Psoas muscle (tissue), 8 donors: ENCODE results near the gene STX12. TPM values are rescaled to one million over a fixed set of nuclear protein-coding genes. Genes with fewer than 3 reads are reported as not detected.

Source experiments
- ATAC-seq, 4 donors: fragments of 200-7000 bp; cut with Tn5 transposase; one replicate each; pipeline ENCODE4 v1.9.1; 2020; ENCODE audit warnings: moderate library complexity in 3 of 4, mild to moderate bottlenecking in 2 of 4
- DNase-seq, 2 donors: peaks; one replicate each; pipeline ENCODE4 v3.0.0-alpha.2; 2020
- H3K27ac ChIP-seq: fragments of 200-600 bp; one replicate; pipeline ENCODE4 v1.8.0; 2022
- H3K27me3 ChIP-seq, 3 donors: fragments of 200-600 bp in 1 of 3; one replicate each; pipeline versions ENCODE4 v1.6.1 to v1.8.0; 2013 to 2022; ENCODE audit warnings: low read length in 2 of 3, mild to moderate bottlenecking in 2 of 3, moderate library complexity in 1 of 3; ENCODE audit not compliant: insufficient read depth in 3 of 3
- H3K36me3 ChIP-seq, 2 donors: fragments of 200-600 bp in 1 of 2; one replicate each; pipeline versions ENCODE4 v1.6.1 to v1.8.0; 2013 to 2022; ENCODE audit warnings: low read depth in 1 of 2, mild to moderate bottlenecking in 1 of 2, moderate library complexity in 1 of 2; ENCODE audit not compliant: insufficient read depth in 1 of 2
- H3K4me1 ChIP-seq: fragments of 200-600 bp; one replicate; pipeline ENCODE4 v1.8.0; 2022
- H3K4me3 ChIP-seq: fragments of 200-600 bp; one replicate; pipeline ENCODE4 v1.8.0; 2022; ENCODE audit warnings: mild to moderate bottlenecking
- H3K9me3 ChIP-seq: fragments of 200-600 bp; one replicate; pipeline ENCODE4 v1.8.0; 2022
- WGBS, 3 donors: extraction: QIAGEN DNeasy Blood & Tissue Kit; methylation state at CpG; one replicate each; pipeline versions ENCODE4 v1.1.6 to v1.1.7; 2013; 5-methylcytosine and 5-hydroxymethylcytosine counted together
- intact Hi-C, 2 donors: fragments of 100-400 bp; cut with DNase I; formaldehyde crosslinking; loops; one replicate each; pipeline versions ENCODE4 v1.11.0 to v1.14.2; 2022
- polyA plus RNA-seq, 3 donors: library from polyadenylated mRNA; stranded (reverse); fragments of 200-250 nt; gene quantifications; one replicate each; pipeline ENCODE4 v1.2.3, GENCODE V29; 2013
- total RNA-seq, 4 donors: library from RNA; stranded (reverse); fragmentation: NEBNext Ultra II Directional in 2 of 4; extraction: Animal tissue kit (Norgen Biotek cat#: 25700) in 2 of 4; gene quantifications; one replicate each; pipeline versions ENCODE4 v1.2.1 to v1.2.4, GENCODE V29; 2021 to 2023
- TF ChIP-seq, protein P1 (sequence below): fragments of 200-600 bp; IDR thresholded peaks from one replicate; pipeline ENCODE4 v1.8.0; 2022; ENCODE audit warnings: antibody characterized with exemption
- donor health status: healthy with polysubstance abuse.
- donor health status: DM: no; HTN: no; CAD: no; lungs with moderate emphysema.
- donor health status: Bipolar disorder and iron deficiency.
- donor health status: healthy.
- donor health status: DM: yes; HTN: yes; CAD: no.
- donor health status: DM: no; HTN: no; CAD: no.
- donor health status: DM: no; HTN: no; CAD: no.
- donor health status: DM: yes; HTN: yes; CAD: no.

STX12 gene
- total and polyA plus RNA-seq, 7 donors: 14.5 to 33.6 (median 24.7) TPM

DNA sequence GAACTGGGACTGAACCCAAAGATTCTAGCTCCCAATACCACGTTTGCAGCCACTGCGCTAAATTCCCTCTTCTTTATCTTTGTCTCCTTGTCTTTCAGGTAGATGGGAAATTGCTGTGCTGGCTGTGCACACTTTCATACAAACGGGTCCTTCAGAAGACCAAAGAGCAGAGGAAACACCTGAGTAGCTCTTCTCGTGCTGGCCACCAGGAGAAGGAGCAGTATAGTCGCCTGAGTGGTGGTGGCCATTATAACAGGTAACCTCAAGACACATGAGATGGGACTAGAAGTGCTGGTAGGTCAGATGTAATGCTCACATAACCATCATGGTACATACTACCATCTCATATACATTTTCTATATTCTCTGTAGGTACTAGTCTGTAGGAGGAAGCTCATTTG is 28.5 kb upstream of the STX12 start:
- DNase-seq: no peak
- TF ChIP-seq, protein P1, sequence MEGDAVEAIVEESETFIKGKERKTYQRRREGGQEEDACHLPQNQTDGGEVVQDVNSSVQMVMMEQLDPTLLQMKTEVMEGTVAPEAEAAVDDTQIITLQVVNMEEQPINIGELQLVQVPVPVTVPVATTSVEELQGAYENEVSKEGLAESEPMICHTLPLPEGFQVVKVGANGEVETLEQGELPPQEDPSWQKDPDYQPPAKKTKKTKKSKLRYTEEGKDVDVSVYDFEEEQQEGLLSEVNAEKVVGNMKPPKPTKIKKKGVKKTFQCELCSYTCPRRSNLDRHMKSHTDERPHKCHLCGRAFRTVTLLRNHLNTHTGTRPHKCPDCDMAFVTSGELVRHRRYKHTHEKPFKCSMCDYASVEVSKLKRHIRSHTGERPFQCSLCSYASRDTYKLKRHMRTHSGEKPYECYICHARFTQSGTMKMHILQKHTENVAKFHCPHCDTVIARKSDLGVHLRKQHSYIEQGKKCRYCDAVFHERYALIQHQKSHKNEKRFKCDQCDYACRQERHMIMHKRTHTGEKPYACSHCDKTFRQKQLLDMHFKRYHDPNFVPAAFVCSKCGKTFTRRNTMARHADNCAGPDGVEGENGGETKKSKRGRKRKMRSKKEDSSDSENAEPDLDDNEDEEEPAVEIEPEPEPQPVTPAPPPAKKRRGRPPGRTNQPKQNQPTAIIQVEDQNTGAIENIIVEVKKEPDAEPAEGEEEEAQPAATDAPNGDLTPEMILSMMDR: no peak
- ATAC-seq: no peak
- no peaks in the 10 kb centered on the region for H3K4me1 ChIP-seq
- H3K9me3 ChIP-seq: no peaks in the 10 kb centered on the region
- no peaks in the 10 kb centered on the region for H3K27me3 ChIP-seq
- intact Hi-C loops: no loop called here
- no peak overlapping the region for H3K27ac ChIP-seq
- peaks cover 3 to 76% of the 10 kb centered on the region in 2 donors for H3K36me3 ChIP-seq
- 87 to 91% (median 88%) methylated on average over 5 of the region's 5 CpGs for WGBS, 3 donors
- no peak overlapping the region for H3K4me3 ChIP-seq

DNA sequence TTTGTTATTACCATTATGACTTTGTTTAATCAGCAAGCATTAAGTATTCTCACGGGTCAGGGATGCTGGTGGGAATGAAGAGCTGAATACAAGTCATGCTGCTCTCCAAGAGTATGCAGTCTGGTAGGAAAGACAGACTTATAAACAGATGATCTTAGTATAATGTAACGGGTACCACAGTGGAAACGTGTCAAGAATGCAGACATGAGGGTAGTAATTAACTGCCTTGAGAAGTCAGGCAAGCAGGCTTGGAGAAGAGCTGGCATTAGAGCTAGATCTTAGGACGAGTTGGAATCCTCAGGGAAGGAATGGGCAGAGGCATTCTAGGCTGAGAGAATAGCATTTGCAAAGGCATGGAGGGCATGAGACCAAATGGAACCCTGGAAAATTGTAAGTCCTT is 27.6 kb upstream of the STX12 start:
- H3K27ac ChIP-seq: no peak overlapping the region
- no peaks in the 10 kb centered on the region for H3K27me3 ChIP-seq
- no peaks in the 10 kb centered on the region for H3K9me3 ChIP-seq
- no peaks in the 10 kb centered on the region for H3K4me1 ChIP-seq
- 82 to 91% (median 86%) methylated on average over 4 of the region's 4 CpGs for WGBS, 3 donors
- TF ChIP-seq, protein P1: no peak
- intact Hi-C loops: no loop called here
- no peak overlapping the region for H3K4me3 ChIP-seq
- H3K36me3 ChIP-seq: peaks cover 6 to 77% of the 10 kb centered on the region in 2 donors
- no peak for ATAC-seq
- DNase-seq: no peak

DNA sequence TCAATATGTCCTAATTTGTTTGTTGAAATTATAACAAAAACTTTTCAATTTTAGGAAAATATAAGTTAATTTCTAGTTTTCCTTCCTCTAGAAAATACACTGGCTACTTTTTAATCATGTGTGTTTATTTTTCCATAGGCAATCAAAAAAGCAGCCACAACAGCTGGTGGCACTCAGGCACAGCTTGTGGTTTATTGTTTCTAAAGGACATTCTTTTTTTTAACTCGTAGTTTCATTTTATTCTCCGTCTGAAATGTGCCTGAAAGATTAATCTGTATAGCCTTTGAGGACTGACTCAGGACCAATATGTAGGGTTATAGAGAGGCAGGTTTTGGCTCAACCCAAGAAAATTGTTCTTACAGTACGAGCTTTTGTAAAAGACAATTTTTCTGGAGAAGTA is 20.7 kb upstream of the STX12 start:
- H3K4me3 ChIP-seq: no peak overlapping the region
- WGBS, 3 donors: 73 to 88% (median 86%) methylated on average over 3 of the region's 3 CpGs
- no peak for ATAC-seq

DNA sequence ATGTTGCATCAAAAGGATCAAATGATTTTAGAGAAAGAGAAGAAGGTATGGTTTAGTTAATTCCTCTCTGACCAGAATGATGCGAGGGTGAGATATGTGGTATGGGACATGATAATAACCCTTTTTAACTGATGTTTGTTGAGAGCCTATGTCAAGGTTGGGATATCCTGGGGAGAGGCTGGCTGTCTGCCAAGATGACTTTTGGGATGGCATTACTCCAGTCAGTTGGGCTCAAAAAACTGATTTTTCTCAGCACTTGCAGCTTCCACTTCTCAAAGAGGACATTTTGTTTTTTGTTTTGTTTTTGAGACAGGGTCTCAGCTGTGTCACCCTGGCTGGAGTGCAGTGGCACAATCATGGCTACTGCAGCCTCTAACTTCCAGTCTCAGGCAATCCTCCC is 17.7 kb upstream of the STX12 start:
- Histone ChIP-seq H3K4me1 (peaks cover 7% of the 10 kb centered on the region), H3K4me3 (no peak overlapping the region), H3K36me3 (peaks cover 7 to 71% of the 10 kb centered on the region in 2 donors), H3K27ac (peak overlapping the region; percentile 56), H3K27me3 (no peaks in the 10 kb centered on the region), H3K9me3 (no peaks in the 10 kb centered on the region)
- DNase-seq (no peak), ATAC-seq (peak in 1 of 4 donors; percentile 4)
- WGBS, 3 donors: 85 to 96% (median 90%) methylated on average over 1 of the region's 1 CpG
- TF ChIP-seq, protein P1: no peak
- intact Hi-C loops: no loop called here

More for the DNA sequence above, 20.7 kb upstream of the STX12 start:
- intact Hi-C loops: no loop called here
- Histone ChIP-seq H3K36me3 (peaks cover 3 to 69% of the 10 kb centered on the region in 2 donors), H3K27me3 (no peaks in the 10 kb centered on the region), H3K4me1 (peaks cover 7% of the 10 kb centered on the region), H3K27ac (no peak overlapping the region), H3K9me3 (no peaks in the 10 kb centered on the region)
- no peak for DNase-seq
- TF ChIP-seq, protein P1: no peak

DNA sequence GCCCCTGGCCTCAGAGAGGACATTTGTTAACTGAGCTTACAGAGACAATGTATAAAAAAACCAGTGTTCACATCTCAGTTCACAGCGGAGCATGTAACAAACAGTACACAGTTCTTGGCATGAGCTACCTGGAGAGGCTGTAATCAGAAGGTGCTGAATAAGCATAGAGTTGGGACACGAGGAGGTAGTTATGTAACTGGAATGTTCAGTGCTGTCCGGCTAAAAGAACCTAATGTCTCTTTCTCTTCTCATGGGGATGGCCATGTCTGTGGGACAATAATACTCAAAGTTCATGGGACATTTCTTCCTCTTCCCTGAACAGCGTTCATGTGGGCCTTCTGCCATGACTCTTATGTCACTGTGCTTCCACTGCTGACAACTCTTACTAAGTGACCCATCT is 17.2 kb upstream of the STX12 start:
- intact Hi-C loops: no loop called here
- peak; percentile 57 to 95 (median 91) for ATAC-seq
- no peaks in the 10 kb centered on the region for H3K27me3 ChIP-seq
- peak overlapping the region; percentile 56 for H3K27ac ChIP-seq
- WGBS, 3 donors: 18 to 40% (median 23%) methylated on average over 4 of the region's 4 CpGs
- no peak for DNase-seq
- TF ChIP-seq, protein P1: no peak
- H3K9me3 ChIP-seq: no peaks in the 10 kb centered on the region
- H3K4me1 ChIP-seq: peaks cover 7% of the 10 kb centered on the region
- peaks cover 5 to 71% of the 10 kb centered on the region in 2 donors for H3K36me3 ChIP-seq
- H3K4me3 ChIP-seq: no peak overlapping the region
